Activated CD4-positive, alpha-beta T cell treated with anti-CD3 and anti-CD28 coated beads, Interleukin-2, amount 50 U/mL, for 16 hours (primary cell): Measurements from ENCODE around the gene HMGXB3.

ENCODE experiments used
- DNase-seq: peaks from one replicate; pipeline ENCODE4 v3.0.0-alpha.2; 2020

The HMGXB3 gene

GRCh38 chr5:150000256-150000989, at the start of gene HMGXB3, which contains the start of gene TIGD6:
HMGXB3 (plus strand) TSS chr5:150000739; CDS start chr5:150004853, 4,114 bp downstream.
TIGD6 (minus strand) TSS chr5:150000654; CDS start chr5:149996348, 4,306 bp downstream.
- peak; percentile 95 for DNase-seq

DNA sequence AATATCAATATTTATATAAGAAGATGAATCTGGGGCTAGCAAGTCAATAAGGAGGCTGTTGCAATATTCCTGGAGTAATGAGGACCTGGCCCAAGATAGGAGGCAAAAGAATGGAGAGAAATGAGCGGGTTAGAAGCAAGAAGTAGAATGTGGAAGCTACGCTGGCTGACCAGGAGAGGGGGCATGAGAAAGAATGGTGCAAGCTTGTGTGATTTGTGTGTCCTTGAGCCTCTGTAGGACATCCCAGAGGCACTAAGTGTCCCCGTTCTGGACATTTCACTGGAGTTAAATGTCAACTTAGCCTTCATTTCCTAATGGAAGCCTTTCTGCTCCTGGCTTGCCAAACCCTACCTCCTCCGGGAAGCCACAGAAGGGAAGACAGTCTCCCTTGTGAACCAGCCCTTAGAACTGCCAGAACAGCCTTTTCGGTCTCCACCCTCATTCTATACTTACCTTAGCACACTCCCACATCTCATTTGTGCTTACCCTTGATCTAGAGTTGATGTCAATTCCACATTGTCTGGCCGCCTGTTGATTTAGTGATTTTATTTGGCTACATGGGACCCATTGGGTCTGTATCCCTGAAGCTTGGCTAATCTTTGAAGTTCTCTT, 49.3 kb upstream of the HMGXB3 start:
- no peak for DNase-seq

GRCh38 chr5:149953436-149954121, 47.0 kb upstream of the HMGXB3 start:
- no peak for DNase-seq

DNA sequence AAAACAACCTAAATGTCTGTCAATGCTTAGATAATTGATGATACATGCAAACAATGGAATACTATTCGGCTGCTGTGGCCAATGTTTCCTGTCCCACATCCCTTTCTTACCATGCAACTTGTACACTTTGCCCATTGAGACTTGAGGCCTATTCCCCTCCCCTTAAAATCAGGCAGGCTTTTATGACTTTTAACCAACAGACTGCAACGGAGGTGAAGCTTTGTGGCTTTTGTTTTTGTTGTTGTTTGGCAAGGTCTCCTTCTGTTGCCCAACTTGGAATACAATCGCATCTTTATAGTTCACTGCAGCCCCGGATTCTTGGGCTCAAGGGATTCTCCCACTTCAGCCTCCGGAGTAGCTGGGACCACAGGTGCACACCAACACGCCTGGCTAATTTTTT, 45.7 kb upstream of the HMGXB3 start:
- DNase-seq, result no peak

GRCh38 chr5:149956685-149957084, 43.9 kb upstream of the HMGXB3 start:
- no peak for DNase-seq

GRCh38 chr5:149957855-149958254, 42.7 kb upstream of the HMGXB3 start:
- no peak for DNase-seq

DNA sequence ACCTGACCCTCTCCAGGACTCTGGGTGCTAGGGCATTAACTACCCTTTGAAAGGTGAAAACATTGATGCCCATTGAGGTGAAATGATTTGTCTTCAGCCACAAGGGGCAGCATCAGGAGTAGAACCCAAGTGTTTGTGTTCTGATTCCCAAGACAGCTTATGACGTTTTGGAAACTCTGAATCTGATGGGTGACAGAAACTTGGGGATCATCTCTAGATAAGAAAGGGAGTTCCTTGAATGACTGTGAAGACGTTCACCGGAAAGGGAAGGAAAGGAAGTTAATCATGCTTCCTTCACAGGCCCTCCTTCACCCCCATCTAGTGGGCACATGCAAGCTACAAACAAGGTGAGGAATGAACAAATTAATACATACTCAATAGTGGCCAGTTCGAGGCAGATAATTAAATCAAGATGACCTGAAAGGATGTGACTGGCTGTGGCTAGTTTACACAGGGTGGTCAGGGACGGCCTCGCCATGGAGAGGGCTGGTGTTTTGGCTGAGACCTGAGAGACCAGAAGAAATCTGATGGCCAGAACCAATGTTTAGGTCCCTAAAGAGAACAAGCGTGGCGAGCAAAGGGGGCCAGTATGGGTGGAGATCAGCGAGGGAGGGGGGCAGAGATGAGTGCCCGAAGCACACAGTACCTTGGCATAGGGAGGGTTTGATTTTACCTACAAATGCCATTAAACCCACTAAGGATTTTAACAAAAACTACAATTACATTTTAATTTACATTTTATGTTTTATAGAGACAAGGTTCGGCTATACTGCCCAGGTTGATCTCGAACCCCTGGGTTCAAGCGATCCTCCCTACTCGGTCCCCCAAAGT, 40.9 kb upstream of the HMGXB3 start:
- DNase-seq, result peak; percentile 86

GRCh38 chr5:149960272-149961185, 40.0 kb upstream of the HMGXB3 start, which contains the start of gene SLC26A2:
SLC26A2 (plus strand) TSS chr5:149960758; CDS start chr5:149977653, 16,895 bp downstream.
- peak; percentile 98 for DNase-seq

DNA sequence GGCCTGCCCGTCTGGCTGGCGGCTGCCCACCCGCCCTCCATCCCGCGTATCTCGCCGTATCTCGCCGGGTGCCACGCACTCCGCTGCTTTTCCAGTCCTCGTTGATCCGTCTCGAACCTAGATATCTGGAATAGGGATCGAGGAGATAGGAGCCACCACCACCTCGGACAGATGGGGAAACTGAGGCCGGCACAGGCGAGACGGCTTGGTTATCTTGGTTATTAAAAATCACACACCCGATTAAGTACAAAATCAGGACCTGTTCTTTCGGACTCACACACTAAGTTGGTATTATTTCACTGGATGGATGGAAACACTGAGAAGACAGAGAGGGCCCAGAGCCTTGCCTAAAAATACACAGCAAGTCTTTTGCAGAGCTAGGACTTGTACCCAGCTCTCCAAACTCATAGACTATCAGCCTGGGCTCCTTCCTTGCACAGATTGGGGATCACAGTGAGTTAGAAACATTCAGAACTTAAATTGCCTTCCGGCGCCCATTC, 39.3 kb upstream of the HMGXB3 start:
- DNase-seq, result no peak

GRCh38 chr5:149961957-149962409, 38.6 kb upstream of the HMGXB3 start:
- peak; percentile 22 for DNase-seq

DNA sequence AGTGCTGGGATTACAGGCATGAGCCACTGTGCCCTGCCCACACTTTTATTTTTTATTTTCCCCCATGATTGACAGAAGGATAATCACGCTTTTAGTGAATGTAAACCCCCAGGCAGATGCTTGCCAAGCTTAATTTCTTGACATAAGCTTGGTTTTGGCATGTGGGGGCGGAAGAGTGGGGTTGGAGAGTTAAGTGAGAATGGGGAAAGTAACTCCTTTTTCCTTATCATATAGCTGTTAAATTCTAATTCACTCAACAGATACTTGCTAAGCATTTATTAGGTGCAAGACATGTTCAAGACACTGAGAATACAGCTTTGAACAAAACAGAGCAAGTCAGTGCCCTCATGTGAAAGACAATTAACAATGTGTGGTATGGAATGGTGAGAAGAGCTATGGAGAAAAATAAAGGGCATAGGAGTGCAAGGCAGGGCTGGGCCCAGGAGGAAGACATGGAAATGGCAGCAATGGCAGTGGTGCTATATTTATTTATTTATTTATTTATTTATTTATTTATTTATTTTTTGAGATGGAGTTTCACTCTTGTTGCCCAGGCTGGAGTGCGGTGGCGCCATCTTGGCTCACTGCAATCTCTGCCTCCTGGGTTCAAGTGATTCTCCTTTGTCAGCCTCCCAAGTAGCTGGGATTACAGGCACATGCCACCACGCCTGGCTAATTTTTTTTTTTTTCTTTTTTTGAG, 37.8 kb upstream of the HMGXB3 start:
- no peak for DNase-seq

DNA sequence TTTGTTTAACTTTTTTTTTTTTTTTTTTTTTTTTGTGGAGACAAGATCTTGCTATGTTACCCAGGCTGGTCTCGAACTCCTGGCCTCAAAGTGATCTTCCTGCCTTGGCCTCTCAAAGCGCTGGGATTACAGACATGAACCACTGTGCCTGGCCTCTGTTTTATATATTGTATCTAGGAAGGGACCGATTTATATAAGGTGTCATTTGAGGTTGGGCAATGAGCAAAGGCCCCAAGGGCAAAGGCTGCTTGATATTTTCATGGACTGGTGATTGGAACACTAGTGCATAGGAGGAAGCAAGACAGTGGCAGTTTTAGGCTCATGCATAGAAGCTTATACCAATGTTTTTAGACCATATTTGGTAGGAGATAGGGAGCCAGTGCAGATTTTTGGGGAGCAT, 36.8 kb upstream of the HMGXB3 start:
- DNase-seq, result no peak

GRCh38 chr5:149966946-149967345, 33.6 kb upstream of the HMGXB3 start:
- no peak for DNase-seq

- DNase-seq, result no peak
Measured at GRCh38 chr5:149969181-149969930, 31.2 kb upstream of the HMGXB3 start.

- DNase-seq, result no peak
Measured at GRCh38 chr5:149975409-149975808, 25.1 kb upstream of the HMGXB3 start.

DNA sequence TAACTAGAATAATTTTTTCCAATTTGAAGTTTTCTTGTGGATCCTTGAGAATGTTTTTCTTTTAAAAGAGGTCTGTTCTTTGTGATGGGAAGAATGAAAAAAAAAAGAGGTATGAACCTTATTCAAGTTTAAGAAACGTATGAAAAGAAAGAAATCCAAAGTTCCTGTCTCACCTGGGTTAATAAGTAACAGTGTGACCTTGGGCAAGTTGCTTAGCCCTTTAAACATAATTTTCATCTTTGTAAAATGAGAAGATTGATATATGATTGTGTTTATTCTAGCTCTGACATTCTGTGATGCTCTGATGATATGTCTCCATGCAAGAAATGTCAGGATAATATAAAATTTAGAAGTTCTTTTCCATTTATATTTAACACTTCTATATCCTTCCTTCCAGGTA, 20.6 kb upstream of the HMGXB3 start:
- no peak for DNase-seq

- DNase-seq, result no peak
Measured at GRCh38 chr5:149981206-149981605, 19.3 kb upstream of the HMGXB3 start.

- no peak for DNase-seq
Measured at GRCh38 chr5:149982505-149982904, 18.0 kb upstream of the HMGXB3 start.

DNA sequence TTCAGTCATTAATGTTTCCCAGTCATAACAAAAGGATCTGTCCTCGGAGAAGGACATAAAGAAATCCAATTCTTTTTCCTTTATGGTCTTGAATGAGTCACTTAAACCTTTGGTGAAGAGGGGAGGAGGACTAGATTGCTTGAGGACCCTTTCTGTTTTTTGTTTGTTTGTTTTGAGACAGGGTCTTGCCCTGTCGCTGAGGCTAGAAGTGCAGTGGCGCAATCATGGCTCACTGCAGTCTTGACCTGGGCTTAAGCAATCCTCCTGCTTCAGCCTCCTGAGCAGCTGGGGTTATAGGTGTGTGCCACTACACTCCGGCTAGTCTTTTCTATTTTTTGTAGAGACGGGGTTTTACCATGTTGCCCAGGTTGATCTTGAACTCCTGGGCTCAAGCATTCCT, 12.4 kb upstream of the HMGXB3 start:
- no peak for DNase-seq
